Nephron (organoid): Measurements from ENCODE around the gene TRIM10.

Source experiments
- H3K27ac Mint-ChIP-seq, 3 experiments: 2 replicates each; pipeline ENCODE4 v1.8.0; 2020; ENCODE audit warnings: mixed read lengths in 3 of 3, mild to moderate bottlenecking in 2 of 3, moderate library complexity in 1 of 3
- H3K27me3 Mint-ChIP-seq: 2 replicates; pipeline ENCODE4 v1.8.0; 2021; ENCODE audit warnings: low read depth, mild to moderate bottlenecking, moderate library complexity, mixed read lengths
- H3K36me3 Mint-ChIP-seq: 2 replicates; pipeline ENCODE4 v1.8.0; 2020; ENCODE audit warnings: low read depth, mixed read lengths
- H3K4me1 Mint-ChIP-seq: 2 replicates; pipeline ENCODE4 v1.8.0; 2020; ENCODE audit warnings: mixed read lengths
- H3K4me3 Mint-ChIP-seq, 3 experiments: 2 replicates each; pipeline ENCODE4 v1.8.0; 2020; ENCODE audit warnings: mild to moderate bottlenecking in 3 of 3, mixed read lengths in 3 of 3, moderate library complexity in 2 of 3
- H3K9me3 Mint-ChIP-seq: 2 replicates; pipeline ENCODE4 v1.8.0; 2020; ENCODE audit warnings: mixed read lengths
- TF ChIP-seq, protein P1 (sequence below), 3 experiments: fragments of 200-600 bp; sonication (generic); IDR thresholded peaks; one replicate each; pipeline ENCODE4 v1.5.0; 2021; ENCODE audit warnings: antibody characterized with exemption in 3 of 3; ENCODE audit not compliant: unreplicated experiment in 3 of 3

TRIM10 gene

DNA sequence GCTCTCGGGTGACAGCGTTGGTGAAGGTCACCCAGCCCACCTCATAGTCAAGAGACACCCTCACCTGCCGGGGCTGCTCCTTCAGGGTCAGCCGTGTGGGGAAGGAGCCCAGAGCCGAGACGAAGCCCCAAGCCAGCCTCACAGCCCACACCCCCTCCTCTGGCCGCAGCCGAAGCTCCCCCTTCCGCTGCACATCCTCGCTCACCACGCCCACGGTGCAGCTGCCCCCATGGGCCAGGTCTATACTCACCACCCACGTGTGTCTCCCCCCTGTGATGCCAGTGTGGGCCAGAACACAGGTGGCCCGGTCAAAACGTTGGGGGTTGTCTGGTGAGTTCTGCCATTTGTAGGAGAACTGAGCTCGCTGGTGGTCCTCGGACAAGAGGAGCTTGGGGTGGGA, 7.0 kb downstream of the TRIM10 start:
- H3K27ac Mint-ChIP-seq, result no peak overlapping the region
- peaks cover 13% of the 10 kb centered on the region for H3K27me3 Mint-ChIP-seq
- peaks cover 16% of the 10 kb centered on the region for H3K4me1 Mint-ChIP-seq
- H3K4me3 Mint-ChIP-seq, result no peak overlapping the region
- TF ChIP-seq, protein P1, sequence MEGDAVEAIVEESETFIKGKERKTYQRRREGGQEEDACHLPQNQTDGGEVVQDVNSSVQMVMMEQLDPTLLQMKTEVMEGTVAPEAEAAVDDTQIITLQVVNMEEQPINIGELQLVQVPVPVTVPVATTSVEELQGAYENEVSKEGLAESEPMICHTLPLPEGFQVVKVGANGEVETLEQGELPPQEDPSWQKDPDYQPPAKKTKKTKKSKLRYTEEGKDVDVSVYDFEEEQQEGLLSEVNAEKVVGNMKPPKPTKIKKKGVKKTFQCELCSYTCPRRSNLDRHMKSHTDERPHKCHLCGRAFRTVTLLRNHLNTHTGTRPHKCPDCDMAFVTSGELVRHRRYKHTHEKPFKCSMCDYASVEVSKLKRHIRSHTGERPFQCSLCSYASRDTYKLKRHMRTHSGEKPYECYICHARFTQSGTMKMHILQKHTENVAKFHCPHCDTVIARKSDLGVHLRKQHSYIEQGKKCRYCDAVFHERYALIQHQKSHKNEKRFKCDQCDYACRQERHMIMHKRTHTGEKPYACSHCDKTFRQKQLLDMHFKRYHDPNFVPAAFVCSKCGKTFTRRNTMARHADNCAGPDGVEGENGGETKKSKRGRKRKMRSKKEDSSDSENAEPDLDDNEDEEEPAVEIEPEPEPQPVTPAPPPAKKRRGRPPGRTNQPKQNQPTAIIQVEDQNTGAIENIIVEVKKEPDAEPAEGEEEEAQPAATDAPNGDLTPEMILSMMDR (IDR thresholded peaks at IDR 0.05; ENCODE audit: unreplicated experiment in 3 of 3), result no peak
- peaks cover 2% of the 10 kb centered on the region for H3K9me3 Mint-ChIP-seq
- no peaks in the 10 kb centered on the region for H3K36me3 Mint-ChIP-seq

DNA sequence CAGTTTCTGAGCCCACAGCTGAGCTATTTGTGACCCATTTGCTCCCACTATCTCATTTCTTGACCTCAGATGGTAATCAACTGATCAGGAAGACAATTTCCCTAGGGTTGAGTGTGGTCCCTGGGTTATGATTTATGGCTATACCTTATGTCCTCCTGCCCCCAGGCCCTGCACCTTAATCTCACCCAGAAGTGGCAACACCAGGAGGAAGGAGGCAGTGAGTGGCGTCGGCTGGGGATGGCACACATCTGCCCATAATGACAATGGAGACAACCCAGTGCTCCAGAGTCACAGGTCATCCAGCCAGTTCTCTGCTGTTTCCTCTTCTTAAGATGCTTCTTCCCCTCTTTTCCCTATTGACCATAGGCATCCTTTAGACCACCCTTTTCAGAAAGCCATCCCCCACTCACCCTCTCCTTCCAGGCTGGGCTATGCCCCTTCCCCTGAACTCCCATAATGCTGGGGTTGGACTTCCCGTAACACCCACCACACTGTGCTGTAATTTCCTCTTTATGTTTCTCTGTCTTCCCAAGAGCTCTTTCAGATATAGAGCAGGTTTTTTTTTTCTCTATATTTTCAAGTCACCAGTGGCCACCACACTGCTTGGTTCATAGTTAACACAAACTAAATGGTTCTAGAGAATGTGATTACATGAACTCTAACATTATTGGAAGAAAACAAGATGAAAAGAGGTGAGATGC, 8.0 kb downstream of the TRIM10 start:
- Mint-ChIP-seq H3K36me3 (no peaks in the 10 kb centered on the region), H3K27ac (no peak overlapping the region), H3K4me1 (peaks cover 16% of the 10 kb centered on the region), H3K27me3 (peaks cover 13% of the 10 kb centered on the region), H3K9me3 (peaks cover 2% of the 10 kb centered on the region), H3K4me3 (no peak overlapping the region)
- TF ChIP-seq, protein P1 (IDR thresholded peaks at IDR 0.05; ENCODE audit: unreplicated experiment in 3 of 3), result no peak

DNA sequence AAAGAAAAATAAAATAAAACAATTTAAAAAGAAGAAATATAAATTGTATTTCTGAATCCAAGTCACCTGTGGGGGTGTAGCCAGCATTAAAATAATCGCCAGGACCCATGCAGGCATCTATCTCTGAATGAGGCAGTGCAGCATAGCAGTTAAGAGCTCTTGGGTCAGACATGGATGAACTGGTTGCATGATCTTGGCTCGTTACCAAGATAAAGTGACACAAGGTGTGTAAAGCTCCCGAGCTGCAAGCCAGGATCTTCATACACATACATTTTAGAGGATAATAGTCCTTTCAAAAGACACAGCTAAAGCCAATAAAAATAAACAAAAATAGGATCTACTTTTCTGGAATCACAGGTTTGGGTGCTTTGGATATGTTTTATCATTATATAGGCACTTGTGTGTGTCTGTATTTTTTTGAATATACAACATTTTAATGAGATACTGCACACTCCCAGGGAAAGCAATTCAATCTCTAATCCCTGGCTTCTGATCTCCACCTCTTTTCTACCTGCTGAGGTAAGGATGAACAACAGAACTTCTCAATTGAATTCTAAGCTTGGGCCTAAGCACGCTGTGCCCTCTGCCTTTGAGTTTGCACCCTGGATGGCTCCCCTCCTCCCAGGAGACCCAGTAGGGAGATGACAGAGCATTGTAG, 8.9 kb downstream of the TRIM10 start:
- H3K4me3 Mint-ChIP-seq, result no peak overlapping the region

DNA sequence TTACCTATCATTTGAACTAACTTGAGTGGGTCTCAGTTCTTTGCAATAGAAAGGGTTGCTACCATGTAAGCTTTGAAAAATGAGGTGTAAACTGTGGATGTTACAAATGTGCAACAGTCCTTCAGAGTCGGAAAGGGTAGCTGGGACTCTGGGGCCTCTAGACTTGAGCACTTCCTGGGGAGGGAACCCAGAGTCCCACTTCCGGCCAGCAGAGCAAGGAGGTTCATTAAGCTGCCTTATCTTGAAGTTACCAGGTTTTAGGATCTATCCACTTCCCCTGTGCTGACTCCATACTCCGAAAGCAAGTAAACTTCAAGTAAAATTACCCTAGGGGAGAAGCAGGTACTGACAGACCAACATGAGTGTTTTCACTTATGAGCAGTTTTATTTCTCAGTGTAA, 9.4 kb downstream of the TRIM10 start:
- no peak overlapping the region for H3K27ac Mint-ChIP-seq
- TF ChIP-seq, protein P1 (IDR thresholded peaks at IDR 0.05; ENCODE audit: unreplicated experiment in 3 of 3), result no peak
- H3K36me3 Mint-ChIP-seq, result no peaks in the 10 kb centered on the region
- H3K27me3 Mint-ChIP-seq, result peaks cover 18% of the 10 kb centered on the region
- H3K9me3 Mint-ChIP-seq, result peaks cover 2% of the 10 kb centered on the region
- no peak overlapping the region for H3K4me3 Mint-ChIP-seq
- H3K4me1 Mint-ChIP-seq, result peaks cover 16% of the 10 kb centered on the region

More for the DNA sequence above, 8.9 kb downstream of the TRIM10 start:
- H3K36me3 Mint-ChIP-seq, result no peaks in the 10 kb centered on the region
- H3K27me3 Mint-ChIP-seq, result peaks cover 18% of the 10 kb centered on the region
- TF ChIP-seq, protein P1 (IDR thresholded peaks at IDR 0.05; ENCODE audit: unreplicated experiment in 3 of 3), result no peak
- no peak overlapping the region for H3K27ac Mint-ChIP-seq
- peaks cover 2% of the 10 kb centered on the region for H3K9me3 Mint-ChIP-seq
- peaks cover 16% of the 10 kb centered on the region for H3K4me1 Mint-ChIP-seq

DNA sequence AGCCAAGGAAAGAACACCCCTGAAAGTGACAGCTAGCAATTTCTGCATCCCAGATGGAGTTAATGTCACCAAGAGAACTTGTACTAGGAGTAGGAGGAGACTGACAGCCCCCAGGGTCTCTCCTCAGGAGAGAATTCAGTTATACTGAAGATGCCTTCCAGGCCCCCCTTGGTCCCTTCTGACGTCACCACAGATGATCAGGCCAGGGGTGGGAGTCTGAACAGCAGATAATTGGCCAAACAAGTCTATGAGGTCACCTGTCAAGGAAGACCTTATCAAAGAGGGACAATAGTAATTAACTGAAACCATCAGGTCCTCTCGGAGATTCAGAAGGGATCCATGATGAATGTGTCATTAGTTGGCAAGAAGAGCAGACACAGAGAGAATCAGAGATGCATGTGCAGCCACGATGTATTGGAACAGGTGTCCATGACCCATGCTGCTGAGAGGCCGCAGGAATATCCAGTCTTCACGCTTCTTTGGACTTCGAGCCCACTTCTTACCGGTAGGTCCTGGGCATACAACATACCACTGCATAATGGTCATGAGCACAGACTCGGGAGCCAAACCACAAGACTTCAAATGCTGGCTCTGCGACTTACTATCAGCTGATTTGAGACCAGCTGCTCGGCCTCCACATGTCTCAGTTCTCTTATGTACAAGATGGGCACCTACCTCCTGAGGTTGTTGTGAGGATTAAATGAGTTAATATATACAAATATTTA, 10.2 kb downstream of the TRIM10 start:
- H3K27me3 Mint-ChIP-seq, result peaks cover 22% of the 10 kb centered on the region
- H3K4me1 Mint-ChIP-seq, result peaks cover 11% of the 10 kb centered on the region
- no peak overlapping the region for H3K27ac Mint-ChIP-seq
- peaks cover 2% of the 10 kb centered on the region for H3K9me3 Mint-ChIP-seq
- TF ChIP-seq, protein P1 (IDR thresholded peaks at IDR 0.05; ENCODE audit: unreplicated experiment in 3 of 3), result no peak
- no peaks in the 10 kb centered on the region for H3K36me3 Mint-ChIP-seq
- H3K4me3 Mint-ChIP-seq, result no peak overlapping the region
